ENCODE data around the gene LHFPL2. TPM values are rescaled to one million over a fixed set of nuclear protein-coding genes. Genes with fewer than 3 reads are reported as not detected.
A peak's percentile ranks its signal among the peaks of the same experiment; 100 is the strongest.

LHFPL2 gene
- total and polyA plus RNA-seq, 2 of the 4 experiments (the other 2 are of a cell fraction) = 6.5 to 11.3 TPM

GRCh38 chr5:78594610-78595457 is 53.7 kb downstream of the LHFPL2 start:
- in situ Hi-C loops (cut with MboI; ENCODE audit: low sequenced_read_pairs) = loop anchor here (10.0 kb wide), 1 partner anchor 90 kb away; no protein-coding TSS in a partner anchor
- H3K9me1 ChIP-seq (ENCODE audit: insufficient read depth, low read length) = peaks cover 29% of the 10 kb centered on the region
- H3K4me3 ChIP-seq (ENCODE audit: insufficient read depth, low read depth, low read length) = no peak overlapping the region
- H2BK5ac ChIP-seq (ENCODE audit: low read depth, low read length, poor library complexity, severe bottlenecking) = peak overlapping the region; percentile 92
- ChIA-PET POLR2A (ENCODE audit: unreplicated experiment) (no interaction called here), CTCF (interaction anchor here (1.1 to 1.3 kb wide), 2 partner anchors 22 to 200 kb away, joined by 3 read pairs; no protein-coding TSS in a partner anchor)
- no peaks in the 10 kb centered on the region for H3K9me3 ChIP-seq (ENCODE audit: control insufficient read depth, insufficient read depth, low read length)
- peak overlapping the region; percentile 84 for H2BK20ac ChIP-seq (ENCODE audit: low read depth, low read length)
- peak overlapping the region; percentile 64 for H3K56ac ChIP-seq (ENCODE audit: extremely low read depth, insufficient read depth, low read length)
- H3K14ac ChIP-seq (replicated peaks; ENCODE audit: low read depth, low read length) = peak overlapping the region; percentile 75
- H4K20me1 ChIP-seq (ENCODE audit: insufficient read depth, low read length) = no peaks in the 10 kb centered on the region
- peak; percentile 71 for ATAC-seq (ENCODE audit: low read depth)
- H3K4ac ChIP-seq (ENCODE audit: low read depth, low read length) = peak overlapping the region; percentile 88
- peaks cover 36 to 60% of the 10 kb centered on the region in 2 experiments for H3K79me1 ChIP-seq (ENCODE audit: low read depth in 1 of 2, low read length in 2 of 2)
- BruUV-seq (replicated peaks) = no TSS peak
- no peak overlapping the region for H3K9ac ChIP-seq (ENCODE audit: low read depth, low read length)
- peak overlapping the region; percentile 93 for H2BK120ac ChIP-seq (ENCODE audit: low read depth, low read length)
- dilution Hi-C loops (cut with HindIII; ENCODE audit: low sequenced_read_pairs, unreplicated experiment) = no loop called here
- peaks cover 4% of the 10 kb centered on the region; the same call in 1 of the 2 replicates for H3K36me3 ChIP-seq (ENCODE audit: control insufficient read depth, insufficient read depth, low read length)
- DNase-seq = peak; percentile 100
- no peak overlapping the region for H2AFZ ChIP-seq (replicated peaks; ENCODE audit: low read length, poor library complexity)
- 37% methylated on average over 4 of the region's 7 CpGs; no CpG with 5 or more reads in 1 of the 2 experiments for WGBS, 2 experiments (ENCODE audit: extremely low coverage in 2 of 2, insufficient read length in 1 of 2)
- peak overlapping the region; percentile 55 to 88; a peak in 3 of 4 replicates for H4K8ac ChIP-seq (ENCODE audit: low read depth in 2 of 2, low read length in 2 of 2)
- H4K91ac ChIP-seq (ENCODE audit: insufficient read depth, low read depth, low read length) = peak overlapping the region; percentile 92
- peak overlapping the region; percentile 38 for H2AK9ac ChIP-seq (replicated peaks; ENCODE audit: low read depth, low read length, poor library complexity)
- peak overlapping the region; percentile 57; the same call in 1 of the 2 replicates for H3K23ac ChIP-seq (ENCODE audit: low read depth, low read length)
- intact Hi-C loops (cut with micrococcal nuclease) = loop anchor here (1.0 to 5.0 kb wide), 3 partner anchors 52 to 152 kb away; partner anchors contain the start of gene LHFPL2
- peaks cover 40% of the 10 kb centered on the region for H3K4me1 ChIP-seq (ENCODE audit: control insufficient read depth, insufficient read depth, low read length)
- peak overlapping the region; percentile 48 for H3K4me2 ChIP-seq (ENCODE audit: low read depth, low read length)
- peak overlapping the region; percentile 78 for H3K18ac ChIP-seq (ENCODE audit: low read depth, low read length)
- peak overlapping the region; percentile 56 for H4K5ac ChIP-seq (ENCODE audit: low read depth, low read length)
- H3K27ac ChIP-seq (ENCODE audit: insufficient read depth, low read length) = peak overlapping the region; percentile 81
- peak overlapping the region; percentile 75 for H2AK5ac ChIP-seq (ENCODE audit: low read depth, low read length)
- no peaks in the 10 kb centered on the region for H3K27me3 ChIP-seq (ENCODE audit: control insufficient read depth, insufficient read depth, low read length)
- peak overlapping the region; percentile 84 for H2BK15ac ChIP-seq (ENCODE audit: low read depth, low read length)
- TF ChIP-seq NFE2L2 (IDR thresholded peaks at IDR 0.05; ENCODE audit: low read depth, low read length) = peak; percentile 81
- peak; percentile 70 for TF ChIP-seq MAFK (IDR thresholded peaks at IDR 0.05; ENCODE audit: low read depth, low read length)
- no peak for TF ChIP-seq MAZ (IDR thresholded peaks at IDR 0.05; ENCODE audit: borderline replicate concordance, low read depth, low read length)
- TF ChIP-seq MXI1 (IDR thresholded peaks at IDR 0.05; ENCODE audit: borderline replicate concordance, low read depth, low read length) = peak; percentile 58; the same call in 1 of the 2 replicates
- TF ChIP-seq ELK1 (IDR thresholded peaks at IDR 0.05; ENCODE audit: borderline replicate concordance, low read depth, low read length) = no peak
- TF ChIP-seq CTCF (conservative IDR thresholded peaks at IDR 0.05; ENCODE audit: low read depth, low read length) = 0 out of 2 replicates have a peak, but pooled peaks have one; percentile 17
- TF ChIP-seq RFX5 (IDR thresholded peaks at IDR 0.05; ENCODE audit: low read depth, low read length) = no peak
- TF ChIP-seq SMC3 (IDR thresholded peaks at IDR 0.05; ENCODE audit: low read depth, low read length) = peak; percentile 23; the same call in 1 of the 2 replicates
- TF ChIP-seq POLR2A (IDR thresholded peaks at IDR 0.05; ENCODE audit: low read depth, low read length) = peak; percentile 61
- peak; percentile 99 for TF ChIP-seq FOS (IDR thresholded peaks at IDR 0.05; ENCODE audit: low read depth, low read length)
- TF ChIP-seq CHD1 (IDR thresholded peaks at IDR 0.05; ENCODE audit: low read depth, low read length) = no peak; the same call in 1 of the 2 replicates
- peak; percentile 59 for TF ChIP-seq RCOR1 (IDR thresholded peaks at IDR 0.05; ENCODE audit: insufficient replicate concordance, low read length)
- TF ChIP-seq RAD21 (IDR thresholded peaks at IDR 0.05; ENCODE audit: low read length) = peak; percentile 11; the same call in 1 of the 2 replicates
- peak; percentile 89 for TF ChIP-seq CEBPB (IDR thresholded peaks at IDR 0.05; ENCODE audit: low read depth, low read length)

Data from IMR-90 (cell line).